MM.1S (cell line): ENCODE measurements around the gene TRABD2B.

Source experiments
- DNase-seq: peaks from one replicate; pipeline ENCODE4 v3.0.0-alpha.2; 2015
- H2AFZ ChIP-seq: fragments of 300-600 bp; sonication (generic); 2 replicates; pipeline ENCODE4 v1.6.0; 2016; ENCODE audit warnings: antibody characterized with exemption, low read length
- H3F3A ChIP-seq: fragments of 300-600 bp; sonication (generic); 2 replicates; pipeline ENCODE4 v1.6.1; 2016; ENCODE audit warnings: mild to moderate bottlenecking, antibody characterized with exemption, low read length, moderate library complexity, mixed read lengths; ENCODE audit not compliant: insufficient read depth
- H3K27ac ChIP-seq: fragments of 300-600 bp; sonication (generic); 2 replicates; pipeline ENCODE4 v1.5.1; 2016; ENCODE audit warnings: mild to moderate bottlenecking, low read length
- H3K27me3 ChIP-seq: fragments of 300-600 bp; sonication (generic); replicated peaks from 2 replicates; pipeline ENCODE4 v1.6.0; 2016; ENCODE audit warnings: low read length; ENCODE audit not compliant: insufficient read depth
- H3K36me3 ChIP-seq: fragments of 300-600 bp; sonication (generic); replicated peaks from 2 replicates; pipeline ENCODE4 v1.6.1; 2016; ENCODE audit warnings: mild to moderate bottlenecking, low read length, mixed read lengths; ENCODE audit not compliant: insufficient read depth
- H3K4me1 ChIP-seq: fragments of 300-600 bp; sonication (generic); 2 replicates; pipeline ENCODE4 v1.6.1; 2016; ENCODE audit warnings: low read length, mixed read lengths
- H3K4me2 ChIP-seq: fragments of 300-600 bp; sonication (generic); 2 replicates; pipeline ENCODE4 v1.6.0; 2016; ENCODE audit warnings: low read depth, low read length
- H3K4me3 ChIP-seq: fragments of 300-600 bp; sonication (generic); 2 replicates; pipeline ENCODE4 v1.5.1; 2016; ENCODE audit warnings: low read length, mixed read lengths
- H3K79me2 ChIP-seq: fragments of 300-600 bp; sonication (generic); 2 replicates; pipeline ENCODE4 v1.6.1; 2016; ENCODE audit warnings: mixed run types, low read length, mixed read lengths
- H3K9ac ChIP-seq: fragments of 300-600 bp; sonication (generic); 2 replicates; pipeline ENCODE4 v1.6.1; 2016; ENCODE audit warnings: low read length, mixed read lengths
- H3K9me2 ChIP-seq: fragments of 300-600 bp; sonication (generic); replicated peaks from 2 replicates; pipeline ENCODE4 v1.6.1; 2016; ENCODE audit warnings: mild to moderate bottlenecking, low read length, mixed read lengths; ENCODE audit not compliant: insufficient read depth
- H3K9me3 ChIP-seq: fragments of 300-600 bp; sonication (generic); replicated peaks from 2 replicates; pipeline ENCODE4 v1.6.1; 2016; ENCODE audit warnings: mild to moderate bottlenecking, low read length, mixed read lengths; ENCODE audit not compliant: insufficient read depth
- H4K20me1 ChIP-seq: fragments of 300-600 bp; sonication (generic); 2 replicates; pipeline ENCODE4 v1.6.1; 2016; ENCODE audit warnings: mild to moderate bottlenecking, low read length, moderate library complexity, mixed read lengths; ENCODE audit not compliant: insufficient read depth
- EZH2 ChIP-seq: fragments of 300-600 bp; sonication (generic); optimal IDR thresholded peaks from 2 replicates; pipeline ENCODE3; 2017; ENCODE audit warnings: low read depth, mild to moderate bottlenecking, antibody characterized with exemption, low read length, mixed read lengths
- EZH2phosphoT487 ChIP-seq: fragments of 300-600 bp; sonication (generic); IDR thresholded peaks from 2 replicates; pipeline ENCODE4 v1.6.1; 2018; ENCODE audit warnings: antibody characterized with exemption, low read length
- TF ChIP-seq, protein P1 (sequence below): fragments of 300-600 bp; sonication (generic); IDR thresholded peaks from 2 replicates; pipeline ENCODE4 v1.5.1; 2016; ENCODE audit warnings: antibody characterized with exemption, low read length, mixed read lengths

TRABD2B gene

DNA sequence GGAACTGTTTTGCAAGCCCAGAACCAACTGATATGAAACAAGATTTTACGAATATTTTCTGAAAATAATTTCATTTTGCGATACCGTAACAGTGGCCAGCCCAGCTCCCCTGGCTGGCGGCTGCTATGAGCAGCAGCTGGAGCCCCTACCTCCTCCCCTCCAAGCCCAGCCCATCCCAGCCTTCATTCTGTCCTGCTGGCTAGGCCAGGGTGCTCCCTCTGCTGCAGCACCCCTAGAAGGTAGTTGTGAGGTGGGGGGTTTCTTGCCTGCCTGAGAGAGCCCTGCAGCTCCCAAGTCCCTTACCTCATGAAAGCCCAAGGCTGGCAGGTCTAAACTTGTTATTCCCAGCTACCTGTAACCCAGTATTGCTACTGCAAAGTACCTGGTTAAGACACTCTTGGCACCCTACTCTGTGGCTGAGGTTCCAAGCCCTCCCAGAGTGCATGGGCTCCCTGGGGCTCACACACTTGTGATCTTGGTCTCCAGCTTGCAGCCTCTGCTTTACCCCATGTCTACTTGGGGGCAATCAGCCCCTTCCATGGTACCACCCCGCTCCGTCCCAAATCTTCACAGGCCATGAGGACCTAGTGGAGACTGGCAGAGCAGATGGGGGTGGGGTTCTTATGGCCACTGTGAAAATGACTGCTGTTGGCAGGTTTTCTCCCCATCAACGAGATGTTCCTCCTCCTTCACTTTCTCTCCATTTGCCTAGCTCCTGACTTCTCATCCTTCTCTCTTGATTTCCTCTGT, 239.8 kb downstream of the TRABD2B start:
- no peak overlapping the region for H2AFZ ChIP-seq
- H3K4me2 ChIP-seq = no peak overlapping the region
- no peak overlapping the region for H3K4me3 ChIP-seq

DNA sequence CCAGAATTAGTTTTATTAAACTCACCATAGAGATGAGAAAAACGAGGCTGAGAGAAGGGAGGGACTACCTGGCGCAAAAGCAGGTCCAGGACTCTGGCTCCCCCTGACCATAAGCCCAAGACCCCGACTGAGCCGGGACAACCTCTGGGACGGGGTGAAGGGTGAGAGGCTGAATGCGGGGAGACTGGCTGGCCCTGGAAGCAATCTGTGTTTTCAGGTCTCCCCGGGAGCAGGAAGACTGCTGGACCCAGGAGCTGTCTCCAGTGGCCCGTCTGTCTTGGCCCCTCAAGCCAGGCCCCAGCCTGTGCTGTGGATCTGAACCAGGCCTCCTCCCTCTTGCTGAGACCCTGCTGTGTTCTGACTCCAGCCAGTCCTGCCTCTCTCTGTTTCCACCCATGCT, 240.8 kb downstream of the TRABD2B start:
- H3K9me3 ChIP-seq = no peaks in the 10 kb centered on the region
- no peaks in the 10 kb centered on the region for H3F3A ChIP-seq
- H3K79me2 ChIP-seq = no peaks in the 10 kb centered on the region
- no peaks in the 10 kb centered on the region for H4K20me1 ChIP-seq
- H3K4me1 ChIP-seq = no peaks in the 10 kb centered on the region
- H3K4me3 ChIP-seq = no peak overlapping the region
- H3K27ac ChIP-seq = no peak overlapping the region
- DNase-seq = no peak
- H3K27me3 ChIP-seq = no peaks in the 10 kb centered on the region
- no peaks in the 10 kb centered on the region for H3K36me3 ChIP-seq
- no peaks in the 10 kb centered on the region for H3K9me2 ChIP-seq
- TF ChIP-seq, protein P1, sequence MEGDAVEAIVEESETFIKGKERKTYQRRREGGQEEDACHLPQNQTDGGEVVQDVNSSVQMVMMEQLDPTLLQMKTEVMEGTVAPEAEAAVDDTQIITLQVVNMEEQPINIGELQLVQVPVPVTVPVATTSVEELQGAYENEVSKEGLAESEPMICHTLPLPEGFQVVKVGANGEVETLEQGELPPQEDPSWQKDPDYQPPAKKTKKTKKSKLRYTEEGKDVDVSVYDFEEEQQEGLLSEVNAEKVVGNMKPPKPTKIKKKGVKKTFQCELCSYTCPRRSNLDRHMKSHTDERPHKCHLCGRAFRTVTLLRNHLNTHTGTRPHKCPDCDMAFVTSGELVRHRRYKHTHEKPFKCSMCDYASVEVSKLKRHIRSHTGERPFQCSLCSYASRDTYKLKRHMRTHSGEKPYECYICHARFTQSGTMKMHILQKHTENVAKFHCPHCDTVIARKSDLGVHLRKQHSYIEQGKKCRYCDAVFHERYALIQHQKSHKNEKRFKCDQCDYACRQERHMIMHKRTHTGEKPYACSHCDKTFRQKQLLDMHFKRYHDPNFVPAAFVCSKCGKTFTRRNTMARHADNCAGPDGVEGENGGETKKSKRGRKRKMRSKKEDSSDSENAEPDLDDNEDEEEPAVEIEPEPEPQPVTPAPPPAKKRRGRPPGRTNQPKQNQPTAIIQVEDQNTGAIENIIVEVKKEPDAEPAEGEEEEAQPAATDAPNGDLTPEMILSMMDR = no peak
- TF ChIP-seq EZH2phosphoT487 (no peak), EZH2 (no peak)
- no peak overlapping the region for H3K4me2 ChIP-seq
- no peak overlapping the region for H3K9ac ChIP-seq
- no peak overlapping the region for H2AFZ ChIP-seq

More for the DNA sequence above, 239.8 kb downstream of the TRABD2B start:
- Histone ChIP-seq H4K20me1 (no peaks in the 10 kb centered on the region), H3K9me3 (no peaks in the 10 kb centered on the region), H3K27me3 (no peaks in the 10 kb centered on the region), H3K27ac (no peak overlapping the region), H3F3A (no peaks in the 10 kb centered on the region), H3K36me3 (no peaks in the 10 kb centered on the region), H3K79me2 (no peaks in the 10 kb centered on the region), H3K9me2 (no peaks in the 10 kb centered on the region), H3K4me1 (no peaks in the 10 kb centered on the region), H3K9ac (no peak overlapping the region)
- TF ChIP-seq EZH2 = no peak
- TF ChIP-seq, protein P1 = no peak
- DNase-seq = no peak

DNA sequence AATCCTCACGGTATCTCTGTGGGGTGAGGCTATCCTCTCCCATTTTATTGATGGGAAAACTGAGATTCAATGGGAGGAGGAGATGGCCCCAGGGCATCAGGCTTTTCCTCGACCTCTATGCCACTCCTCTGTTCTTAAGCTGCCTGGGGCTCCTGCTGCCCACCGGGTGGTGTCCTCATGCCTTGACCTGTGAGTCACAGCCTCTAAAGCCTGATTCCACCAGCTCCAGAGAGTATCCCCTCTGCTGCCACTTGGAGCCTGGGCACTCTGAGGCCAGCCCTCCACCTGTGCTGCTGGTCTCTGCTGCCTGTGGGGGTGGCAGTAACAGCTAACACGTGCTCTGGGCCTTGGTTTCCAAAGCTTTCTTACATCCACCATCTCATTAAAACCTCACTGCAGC, 241.2 kb downstream of the TRABD2B start:
- Histone ChIP-seq H4K20me1 (no peaks in the 10 kb centered on the region), H3K27ac (no peak overlapping the region), H3K4me3 (no peak overlapping the region), H3K9me2 (no peaks in the 10 kb centered on the region), H3K9ac (no peak overlapping the region), H3K79me2 (no peaks in the 10 kb centered on the region), H3K9me3 (no peaks in the 10 kb centered on the region), H3F3A (no peaks in the 10 kb centered on the region), H3K4me2 (no peak overlapping the region), H2AFZ (no peak overlapping the region), H3K36me3 (no peaks in the 10 kb centered on the region), H3K4me1 (no peaks in the 10 kb centered on the region), H3K27me3 (no peaks in the 10 kb centered on the region)
- TF ChIP-seq EZH2phosphoT487 = no peak
- TF ChIP-seq, protein P1 = no peak
- no peak for TF ChIP-seq EZH2
- DNase-seq = no peak
